ENCODE data around the gene SRM. TPM values are rescaled to one million over a fixed set of nuclear protein-coding genes. Genes with fewer than 3 reads are reported as not detected.
A peak's percentile ranks its signal among the peaks of the same experiment; 100 is the strongest.

Gene SRM
- total and polyA plus RNA-seq, 2 of the 13 experiments (the other 11 are each of a cell fraction or from before 2014, with no cell fraction given): 27.9 to 31.8 TPM

- TF ChIP-seq, protein P1, sequence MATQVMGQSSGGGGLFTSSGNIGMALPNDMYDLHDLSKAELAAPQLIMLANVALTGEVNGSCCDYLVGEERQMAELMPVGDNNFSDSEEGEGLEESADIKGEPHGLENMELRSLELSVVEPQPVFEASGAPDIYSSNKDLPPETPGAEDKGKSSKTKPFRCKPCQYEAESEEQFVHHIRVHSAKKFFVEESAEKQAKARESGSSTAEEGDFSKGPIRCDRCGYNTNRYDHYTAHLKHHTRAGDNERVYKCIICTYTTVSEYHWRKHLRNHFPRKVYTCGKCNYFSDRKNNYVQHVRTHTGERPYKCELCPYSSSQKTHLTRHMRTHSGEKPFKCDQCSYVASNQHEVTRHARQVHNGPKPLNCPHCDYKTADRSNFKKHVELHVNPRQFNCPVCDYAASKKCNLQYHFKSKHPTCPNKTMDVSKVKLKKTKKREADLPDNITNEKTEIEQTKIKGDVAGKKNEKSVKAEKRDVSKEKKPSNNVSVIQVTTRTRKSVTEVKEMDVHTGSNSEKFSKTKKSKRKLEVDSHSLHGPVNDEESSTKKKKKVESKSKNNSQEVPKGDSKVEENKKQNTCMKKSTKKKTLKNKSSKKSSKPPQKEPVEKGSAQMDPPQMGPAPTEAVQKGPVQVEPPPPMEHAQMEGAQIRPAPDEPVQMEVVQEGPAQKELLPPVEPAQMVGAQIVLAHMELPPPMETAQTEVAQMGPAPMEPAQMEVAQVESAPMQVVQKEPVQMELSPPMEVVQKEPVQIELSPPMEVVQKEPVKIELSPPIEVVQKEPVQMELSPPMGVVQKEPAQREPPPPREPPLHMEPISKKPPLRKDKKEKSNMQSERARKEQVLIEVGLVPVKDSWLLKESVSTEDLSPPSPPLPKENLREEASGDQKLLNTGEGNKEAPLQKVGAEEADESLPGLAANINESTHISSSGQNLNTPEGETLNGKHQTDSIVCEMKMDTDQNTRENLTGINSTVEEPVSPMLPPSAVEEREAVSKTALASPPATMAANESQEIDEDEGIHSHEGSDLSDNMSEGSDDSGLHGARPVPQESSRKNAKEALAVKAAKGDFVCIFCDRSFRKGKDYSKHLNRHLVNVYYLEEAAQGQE (IDR thresholded peaks at IDR 0.05; ENCODE audit: borderline replicate concordance in 1 of 2, low read depth in 1 of 2, low read length in 2 of 2): no peak
- TF ChIP-seq ZNF747 (CRISPR knock-in tag; IDR thresholded peaks at IDR 0.05; ENCODE audit: borderline replicate concordance) (no peak), KMT2B (CRISPR knock-in tag; IDR thresholded peaks at IDR 0.05) (no peak), ZNF224 (CRISPR knock-in tag; IDR thresholded peaks at IDR 0.05) (no peak), GATAD2A (CRISPR knock-in tag; IDR thresholded peaks at IDR 0.05) (peak; percentile 44; the same call in 1 of the 2 replicates), ZSCAN20 (CRISPR knock-in tag; IDR thresholded peaks at IDR 0.05; ENCODE audit: borderline replicate concordance) (no peak), ZNF350 (CRISPR knock-in tag; IDR thresholded peaks at IDR 0.05; ENCODE audit: borderline replicate concordance, low read depth) (no peak), PCBP1 (IDR thresholded peaks at IDR 0.05; ENCODE audit: borderline replicate concordance, low read depth, low read length) (no peak), NBN (conservative IDR thresholded peaks at IDR 0.05) (no peak), JDP2 (CRISPR knock-in tag; IDR thresholded peaks at IDR 0.05; ENCODE audit: borderline replicate concordance) (no peak), TBX2 (CRISPR knock-in tag; IDR thresholded peaks at IDR 0.05; ENCODE audit: borderline replicate concordance) (no peak), REPIN1 (CRISPR knock-in tag; IDR thresholded peaks at IDR 0.05; ENCODE audit: borderline replicate concordance, low read depth) (0 out of 2 replicates have a peak, but pooled peaks have one; percentile 27), CTCF (CRISPR knock-in tag; IDR thresholded peaks at IDR 0.05) (peak; percentile 96), KLF16 (CRISPR knock-in tag; IDR thresholded peaks at IDR 0.05) (0 out of 4 replicates have a peak, but pooled peaks of 1 of the 2 experiments have one; percentile 30), KLF11 (CRISPR knock-in tag; IDR thresholded peaks at IDR 0.05) (no peak), ZKSCAN1 (IDR thresholded peaks at IDR 0.05; ENCODE audit: low read length) (no peak), STAG1 (CRISPR knock-in tag; IDR thresholded peaks at IDR 0.05) (peak; percentile 97), ZNF589 (CRISPR knock-in tag; conservative IDR thresholded peaks at IDR 0.05) (no peak), TOE1 (CRISPR knock-in tag; IDR thresholded peaks at IDR 0.05) (no peak; the same call in 1 of the 2 replicates), SMAD3 (CRISPR knock-in tag; IDR thresholded peaks at IDR 0.05) (peak; percentile 66; the same call in 1 of the 2 replicates), IRF2 (CRISPR knock-in tag; IDR thresholded peaks at IDR 0.05) (peak; percentile 68; the same call in 1 of the 2 replicates)
- TF ChIP-seq, protein P2, sequence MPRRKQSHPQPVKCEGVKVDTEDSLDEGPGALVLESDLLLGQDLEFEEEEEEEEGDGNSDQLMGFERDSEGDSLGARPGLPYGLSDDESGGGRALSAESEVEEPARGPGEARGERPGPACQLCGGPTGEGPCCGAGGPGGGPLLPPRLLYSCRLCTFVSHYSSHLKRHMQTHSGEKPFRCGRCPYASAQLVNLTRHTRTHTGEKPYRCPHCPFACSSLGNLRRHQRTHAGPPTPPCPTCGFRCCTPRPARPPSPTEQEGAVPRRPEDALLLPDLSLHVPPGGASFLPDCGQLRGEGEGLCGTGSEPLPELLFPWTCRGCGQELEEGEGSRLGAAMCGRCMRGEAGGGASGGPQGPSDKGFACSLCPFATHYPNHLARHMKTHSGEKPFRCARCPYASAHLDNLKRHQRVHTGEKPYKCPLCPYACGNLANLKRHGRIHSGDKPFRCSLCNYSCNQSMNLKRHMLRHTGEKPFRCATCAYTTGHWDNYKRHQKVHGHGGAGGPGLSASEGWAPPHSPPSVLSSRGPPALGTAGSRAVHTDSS (CRISPR knock-in tag; conservative IDR thresholded peaks at IDR 0.05): no peak
- TF ChIP-seq, protein P3, sequence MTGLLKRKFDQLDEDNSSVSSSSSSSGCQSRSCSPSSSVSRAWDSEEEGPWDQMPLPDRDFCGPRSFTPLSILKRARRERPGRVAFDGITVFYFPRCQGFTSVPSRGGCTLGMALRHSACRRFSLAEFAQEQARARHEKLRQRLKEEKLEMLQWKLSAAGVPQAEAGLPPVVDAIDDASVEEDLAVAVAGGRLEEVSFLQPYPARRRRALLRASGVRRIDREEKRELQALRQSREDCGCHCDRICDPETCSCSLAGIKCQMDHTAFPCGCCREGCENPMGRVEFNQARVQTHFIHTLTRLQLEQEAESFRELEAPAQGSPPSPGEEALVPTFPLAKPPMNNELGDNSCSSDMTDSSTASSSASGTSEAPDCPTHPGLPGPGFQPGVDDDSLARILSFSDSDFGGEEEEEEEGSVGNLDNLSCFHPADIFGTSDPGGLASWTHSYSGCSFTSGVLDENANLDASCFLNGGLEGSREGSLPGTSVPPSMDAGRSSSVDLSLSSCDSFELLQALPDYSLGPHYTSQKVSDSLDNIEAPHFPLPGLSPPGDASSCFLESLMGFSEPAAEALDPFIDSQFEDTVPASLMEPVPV (CRISPR knock-in tag; IDR thresholded peaks at IDR 0.05): no peak
Measured at GRCh38 chr1:11037740-11038182, 22.1 kb downstream of the SRM start (continued).
